Keratinocyte (primary cell): ENCODE data around the gene CYBB. TPM values are rescaled to one million over a fixed set of nuclear protein-coding genes. Genes with fewer than 3 reads are reported as not detected.
"Not testable (repeated sequence)": the region's sequence is repeated elsewhere in the genome, so short reads cannot be mapped to it uniquely, and the experiment has no call there.

Experiments
- DNase-seq: peaks from one replicate; pipeline ENCODE4 v3.0.0-alpha.2; 2011; ENCODE audit warnings: low read depth, missing footprints, low spot score
- FAIRE-seq: peaks from 2 replicates; lab custom pipeline; 2011; peaks lifted over from hg19 to GRCh38; lab: Jason Lieb, UNC
- H2AFZ ChIP-seq: 2 replicates; pipeline ENCODE4 v1.6.0; 2012; ENCODE audit warnings: low read length, control low read depth, inconsistent platforms; ENCODE audit not compliant: control insufficient read depth
- H3K27ac ChIP-seq: 2 replicates; pipeline ENCODE4 v1.5.1; 2011; ENCODE audit warnings: low read length; ENCODE audit not compliant: control insufficient read depth, insufficient read depth
- H3K27me3 ChIP-seq: 3 replicates; pipeline ENCODE4 v1.6.0; 2011; ENCODE audit warnings: low read length; ENCODE audit not compliant: control insufficient read depth, insufficient read depth; ENCODE audit errors: extremely low read depth
- H3K36me3 ChIP-seq, 2 experiments: 2 replicates in 1 of 2; 3 replicates in 1 of 2; pipeline ENCODE4 v1.5.1; 2011; ENCODE audit warnings: low read length in 2 of 2, mild to moderate bottlenecking in 1 of 2; ENCODE audit not compliant: control insufficient read depth in 2 of 2, insufficient read depth in 2 of 2; ENCODE audit errors: extremely low read depth in 1 of 2
- H3K4me1 ChIP-seq: 3 replicates; pipeline ENCODE4 v1.5.1; 2011; ENCODE audit warnings: low read length; ENCODE audit not compliant: control insufficient read depth, insufficient read depth; ENCODE audit errors: extremely low read depth
- H3K4me2 ChIP-seq: 3 replicates; pipeline ENCODE4 v1.6.0; 2011; ENCODE audit warnings: low read depth, low read length; ENCODE audit not compliant: control insufficient read depth, insufficient read depth; ENCODE audit errors: extremely low read depth
- H3K4me3 ChIP-seq, 3 experiments: fragments of 200-600 bp in 1 of 3; sonication (generic) in 1 of 3; 2 replicates in 2 of 3; 3 replicates in 1 of 3; pipeline ENCODE4 v1.5.1; 2011 to 2016; ENCODE audit warnings: low read length in 3 of 3, mild to moderate bottlenecking in 3 of 3, control low read depth in 2 of 3, inconsistent platforms in 1 of 3, low read depth in 1 of 3, mixed read lengths in 1 of 3, mixed run types in 1 of 3, moderate library complexity in 1 of 3; ENCODE audit not compliant: control insufficient read depth in 2 of 3, insufficient read depth in 2 of 3; ENCODE audit errors: extremely low read depth in 1 of 3
- H3K79me2 ChIP-seq: 2 replicates; pipeline ENCODE4 v1.6.0; 2012; ENCODE audit warnings: low read length; ENCODE audit not compliant: control insufficient read depth, insufficient read depth
- H3K9ac ChIP-seq: 3 replicates; pipeline ENCODE4 v1.6.0; 2011; ENCODE audit warnings: low read length; ENCODE audit not compliant: control insufficient read depth, insufficient read depth; ENCODE audit errors: extremely low read depth
- H3K9me1 ChIP-seq: 3 replicates; pipeline ENCODE4 v1.6.0; 2011; ENCODE audit warnings: low read length; ENCODE audit not compliant: control insufficient read depth, insufficient read depth; ENCODE audit errors: extremely low read depth
- H3K9me3 ChIP-seq: 2 replicates; pipeline ENCODE4 v1.5.1; 2012; ENCODE audit warnings: low read depth, low read length; ENCODE audit not compliant: control insufficient read depth
- H4K20me1 ChIP-seq: 3 replicates; pipeline ENCODE4 v1.6.0; 2011; ENCODE audit warnings: low read length; ENCODE audit not compliant: control insufficient read depth, insufficient read depth; ENCODE audit errors: extremely low read depth
- EZH2 ChIP-seq: IDR thresholded peaks from one replicate; pipeline ENCODE4 v1.6.1; 2012; ENCODE audit warnings: inconsistent platforms, mild to moderate bottlenecking, low read length, moderate library complexity
- dilution Hi-C: fragments of 300-500 bp; cut with MboI; formaldehyde crosslinking; loops from one replicate; pipeline ENCODE4 v1.7.0; 2020; ENCODE audit warnings: low sequenced_read_pairs; ENCODE audit not compliant: extremely low pct_ligation_motif_present
- polyA plus RNA-seq, 5 experiments: library from polyadenylated mRNA; depleted of rRNA in 3 of 5; stranded (reverse) in 3 of 5; stranded (forward) in 1 of 5; unstranded in 1 of 5; fragments of >200 nt; gene quantifications; 1 replicate in 1 of 5; 2 replicates in 3 of 5; 3 replicates in 1 of 5; pipeline versions ENCODE4 v1.2.1 to v1.2.3, GENCODE V29; 2011 to 2012; ENCODE audit warnings: missing spikeins in 2 of 5, low read depth in 1 of 5, low replicate concordance in 1 of 5
- TF ChIP-seq, protein P1 (sequence below), 3 experiments: IDR thresholded peaks in 1 of 3; conservative IDR thresholded peaks in 1 of 3; optimal IDR thresholded peaks in 1 of 3; 2 replicates in 2 of 3; 3 replicates in 1 of 3; pipeline versions ENCODE3 to v1.5.1; 2011; ENCODE audit warnings: low read length in 3 of 3, mild to moderate bottlenecking in 3 of 3, moderate library complexity in 2 of 3, control low read depth in 1 of 3, inconsistent platforms in 1 of 3; ENCODE audit not compliant: insufficient read depth in 2 of 3; ENCODE audit errors: extremely low read depth in 1 of 3

Gene CYBB
- polyA plus RNA-seq, 1 donor (not counting 4 experiments of a cell fraction or from before 2014, with no cell fraction given) = 0.03 TPM

DNA sequence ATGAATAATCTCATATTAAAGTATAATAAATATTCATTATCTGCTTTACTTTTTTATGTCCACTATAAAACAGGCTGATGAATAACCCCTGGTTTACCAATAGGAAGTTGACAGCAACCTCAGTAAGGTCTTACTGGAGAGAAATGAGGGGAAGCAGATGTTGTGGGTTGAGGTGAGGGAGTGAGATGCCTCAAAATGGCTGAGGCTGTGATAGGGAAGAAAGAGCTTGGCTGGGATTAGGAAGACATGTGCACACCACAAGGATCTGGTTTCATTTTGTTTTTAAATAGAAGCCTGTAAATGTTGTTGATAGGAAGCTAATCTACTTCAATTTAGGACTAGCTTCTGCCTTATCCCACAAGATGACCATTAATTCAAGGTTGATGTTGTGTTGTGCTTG lies 14.4 kb upstream of the CYBB start:
- FAIRE-seq (no peak), DNase-seq (no peak)
- TF ChIP-seq EZH2 = no peak
- TF ChIP-seq, protein P1, sequence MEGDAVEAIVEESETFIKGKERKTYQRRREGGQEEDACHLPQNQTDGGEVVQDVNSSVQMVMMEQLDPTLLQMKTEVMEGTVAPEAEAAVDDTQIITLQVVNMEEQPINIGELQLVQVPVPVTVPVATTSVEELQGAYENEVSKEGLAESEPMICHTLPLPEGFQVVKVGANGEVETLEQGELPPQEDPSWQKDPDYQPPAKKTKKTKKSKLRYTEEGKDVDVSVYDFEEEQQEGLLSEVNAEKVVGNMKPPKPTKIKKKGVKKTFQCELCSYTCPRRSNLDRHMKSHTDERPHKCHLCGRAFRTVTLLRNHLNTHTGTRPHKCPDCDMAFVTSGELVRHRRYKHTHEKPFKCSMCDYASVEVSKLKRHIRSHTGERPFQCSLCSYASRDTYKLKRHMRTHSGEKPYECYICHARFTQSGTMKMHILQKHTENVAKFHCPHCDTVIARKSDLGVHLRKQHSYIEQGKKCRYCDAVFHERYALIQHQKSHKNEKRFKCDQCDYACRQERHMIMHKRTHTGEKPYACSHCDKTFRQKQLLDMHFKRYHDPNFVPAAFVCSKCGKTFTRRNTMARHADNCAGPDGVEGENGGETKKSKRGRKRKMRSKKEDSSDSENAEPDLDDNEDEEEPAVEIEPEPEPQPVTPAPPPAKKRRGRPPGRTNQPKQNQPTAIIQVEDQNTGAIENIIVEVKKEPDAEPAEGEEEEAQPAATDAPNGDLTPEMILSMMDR (optimal IDR thresholded peaks at IDR 0.05 in 1 of 3, IDR thresholded peaks at IDR 0.05 in 1 of 3, conservative IDR thresholded peaks at IDR 0.05 in 1 of 3; ENCODE audit: extremely low read depth in 1 of 3, insufficient read depth in 2 of 3, low read length in 3 of 3) = no peak
- Histone ChIP-seq H3K9me1 (no peaks in the 10 kb centered on the region), H3K9ac (no peak overlapping the region), H3K27me3 (no peaks in the 10 kb centered on the region), H3K79me2 (no peaks in the 10 kb centered on the region), H2AFZ (no peak overlapping the region), H4K20me1 (no peaks in the 10 kb centered on the region), H3K4me2 (no peak overlapping the region), H3K4me3 (no peak overlapping the region), H3K27ac (no peak overlapping the region), H3K4me1 (no peaks in the 10 kb centered on the region), H3K36me3 (no peaks in the 10 kb centered on the region), H3K9me3 (no peaks in the 10 kb centered on the region)
- dilution Hi-C loops = no loop called here

GRCh38 chrX:37767430-37767829 lies 12.4 kb upstream of the CYBB start:
- Histone ChIP-seq H3K27ac (no peak overlapping the region), H3K36me3 (no peaks in the 10 kb centered on the region), H3K4me3 (no peak overlapping the region), H3K4me2 (no peak overlapping the region), H3K4me1 (no peaks in the 10 kb centered on the region), H3K79me2 (no peaks in the 10 kb centered on the region), H3K9ac (no peak overlapping the region), H2AFZ (no peak overlapping the region), H3K9me3 (no peaks in the 10 kb centered on the region), H4K20me1 (no peaks in the 10 kb centered on the region), H3K9me1 (no peaks in the 10 kb centered on the region), H3K27me3 (no peaks in the 10 kb centered on the region)
- FAIRE-seq (no peak), DNase-seq (no peak)
- TF ChIP-seq, protein P1 (optimal IDR thresholded peaks at IDR 0.05 in 1 of 3, IDR thresholded peaks at IDR 0.05 in 1 of 3, conservative IDR thresholded peaks at IDR 0.05 in 1 of 3; ENCODE audit: extremely low read depth in 1 of 3, insufficient read depth in 2 of 3, low read length in 3 of 3) = no peak
- TF ChIP-seq EZH2 = no peak
- dilution Hi-C loops = no loop called here

- H3K27me3 ChIP-seq, H3K9me3 ChIP-seq, H3K9ac ChIP-seq, H3K4me3 ChIP-seq, H3K4me1 ChIP-seq, DNase-seq, H3K79me2 ChIP-seq, H4K20me1 ChIP-seq, H3K4me2 ChIP-seq, FAIRE-seq, H3K27ac ChIP-seq, H2AFZ ChIP-seq, dilution Hi-C loops, H3K9me1 ChIP-seq, H3K36me3 ChIP-seq: not testable (repeated sequence)
Observed at GRCh38 chrX:37768866-37769265, 11.0 kb upstream of the CYBB start.
